AG04449 (cell line): ENCODE results near the gene TCF19.

Experiments
- CTCF ChIA-PET: fragments of 350-600 bp; formaldehyde crosslinking; extraction: SDS; loops from one replicate; lab custom pipeline; 2021; ENCODE audit warnings: antibody characterized with exemption; lab: Yijun Ruan, JAX
- POLR2A ChIA-PET: fragments of 400-600, 350-600 bp; formaldehyde crosslinking; extraction: SDS; loops from one replicate; lab custom pipeline; 2020; ENCODE audit warnings: antibody characterized with exemption, inconsistent platforms; lab: Yijun Ruan, JAX
- DNase-seq: peaks from one replicate; pipeline ENCODE4 v3.0.0-alpha.2; 2010; ENCODE audit warnings: low read depth, low spot score
- H3K4me3 ChIP-seq: 2 replicates; pipeline ENCODE4 v1.5.1; 2011; ENCODE audit warnings: low read depth, mild to moderate bottlenecking, control low read depth, low read length
- CTCF ChIP-seq: IDR thresholded peaks from one replicate; pipeline ENCODE4 v1.5.1; 2011; ENCODE audit warnings: mild to moderate bottlenecking, moderate library complexity, low read length, control low read depth, inconsistent platforms; ENCODE audit not compliant: insufficient read depth; ENCODE audit errors: missing control alignments

TCF19 gene

GRCh38 chr6:31210741-31211532 lies 52.5 kb downstream of the TCF19 start:
- TF ChIP-seq CTCF = no peak
- DNase-seq = no peak
- H3K4me3 ChIP-seq = no peak overlapping the region
- ChIA-PET POLR2A (no interaction called here), CTCF (interaction anchor here (1.2 to 1.7 kb wide), 2 partner anchors 14 to 156 kb away, joined by 3 to 4 read pairs; no protein-coding TSS in a partner anchor)
